Common myeloid progenitor, CD34-positive (primary cell): ENCODE measurements around the gene ARHGDIA.

ENCODE experiments used
- CTCF ChIA-PET: fragments of 350-600 bp; sonication (Branson Sonifier 250); formaldehyde crosslinking; loops from one replicate; lab custom pipeline; 2021; ENCODE audit warnings: antibody characterized with exemption; lab: Charles Lee
- POLR2A ChIA-PET: fragments of 350-600 bp; sonication (Branson Sonifier 250); formaldehyde crosslinking; loops from one replicate; lab custom pipeline; 2021; ENCODE audit warnings: antibody characterized with exemption; lab: Charles Lee
- DNase-seq, 3 donors: peaks; one replicate each; pipeline versions ENCODE4 v3.0.0 to v3.0.0-alpha.2; 2013
- H3K27ac ChIP-seq, 2 experiments: 1 replicate in 1 of 2; 2 replicates in 1 of 2; pipeline ENCODE4 v1.7.0; 2013; ENCODE audit warnings: inconsistent platforms in 2 of 2, low read length in 2 of 2, mild to moderate bottlenecking in 2 of 2, low read depth in 1 of 2, moderate library complexity in 1 of 2; ENCODE audit not compliant: severe bottlenecking in 2 of 2, insufficient read depth in 1 of 2, poor library complexity in 1 of 2
- H3K27me3 ChIP-seq, 5 experiments: replicated peaks in 2 of 5; 1 replicate in 3 of 5; 2 replicates in 2 of 5; pipeline versions ENCODE4 v1.6.1 to v1.7.0; 2013; ENCODE audit warnings: low read length in 4 of 5, mild to moderate bottlenecking in 2 of 5, moderate library complexity in 2 of 5, inconsistent platforms in 1 of 5; ENCODE audit not compliant: insufficient read depth in 5 of 5, control insufficient read depth in 4 of 5
- H3K36me3 ChIP-seq, 4 experiments: 1 replicate in 2 of 4; 2 replicates in 2 of 4; pipeline versions ENCODE4 v1.6.1 to v1.7.0; 2013; ENCODE audit warnings: low read length in 3 of 4, control low read depth in 1 of 4, mild to moderate bottlenecking in 1 of 4; ENCODE audit not compliant: control insufficient read depth in 4 of 4, insufficient read depth in 4 of 4
- H3K4me1 ChIP-seq, 4 experiments: 1 replicate in 3 of 4; 2 replicates in 1 of 4; pipeline versions ENCODE4 v1.6.1 to v1.7.1; 2013; ENCODE audit warnings: low read length in 3 of 4, mild to moderate bottlenecking in 3 of 4, control low read depth in 1 of 4, inconsistent platforms in 1 of 4, moderate library complexity in 1 of 4; ENCODE audit not compliant: control insufficient read depth in 4 of 4, insufficient read depth in 4 of 4; ENCODE audit errors: control extremely low read depth in 1 of 4
- H3K4me3 ChIP-seq, 7 experiments: 1 replicate in 4 of 7; 2 replicates in 3 of 7; pipeline versions ENCODE4 v1.5.1 to v1.7.0; 2013; ENCODE audit warnings: mild to moderate bottlenecking in 7 of 7, low read length in 6 of 7, moderate library complexity in 6 of 7, inconsistent platforms in 2 of 7, low read depth in 2 of 7, control low read depth in 1 of 7; ENCODE audit not compliant: insufficient read depth in 4 of 7, control insufficient read depth in 1 of 7; ENCODE audit errors: extremely low read depth in 1 of 7
- H3K9me3 ChIP-seq, 5 experiments: 1 replicate in 4 of 5; 2 replicates in 1 of 5; pipeline versions ENCODE4 v1.6.1 to v1.7.1; 2013; ENCODE audit warnings: low read length in 4 of 5, mild to moderate bottlenecking in 2 of 5, inconsistent platforms in 1 of 5, low read depth in 1 of 5, moderate library complexity in 1 of 5; ENCODE audit not compliant: control insufficient read depth in 4 of 5, insufficient read depth in 2 of 5; ENCODE audit errors: control extremely low read depth in 1 of 5
- WGBS: methylation state at CpG from one replicate; pipeline ENCODE4 v1.1.5; 2013; ENCODE audit not compliant: insufficient coverage; 5-methylcytosine and 5-hydroxymethylcytosine counted together

ARHGDIA gene

GRCh38 chr17:81868674-81869220 lies 2.4 kb downstream of the ARHGDIA start:
- Histone ChIP-seq H3K27ac (no peak overlapping the region), H3K4me3 (peak overlapping the region in 2 of 7 experiments; percentile 8 to 16), H3K36me3 (peaks cover 0 to 46% (median 24%) of the 10 kb centered on the region in 4 experiments), H3K9me3 (no peaks in the 10 kb centered on the region), H3K27me3 (no peaks in the 10 kb centered on the region), H3K4me1 (peaks cover 0 to 63% (median 51%) of the 10 kb centered on the region in 4 experiments)
- WGBS, result 84% methylated on average over 30 of the region's 30 CpGs
- POLR2A ChIA-PET, result interaction anchor here (0.6 to 2.6 kb wide), 4 partner anchors 8 to 311 kb away, joined by 3 to 21 read pairs (median 4); partner anchors contain the start of gene P4HB
- no peak for DNase-seq
- CTCF ChIA-PET, result interaction anchor here (0.9 to 3.8 kb wide), 13 partner anchors 9 to 152 kb away, joined by 3 to 20 read pairs (median 5); partner anchors contain the start of gene MAFG

- whole genome bisulfite sequencing, result 94% methylated on average over 25 of the region's 28 CpGs
- peaks cover 4 to 51% (median 26%) of the 10 kb centered on the region in 4 experiments for H3K36me3 ChIP-seq
- POLR2A ChIA-PET, result no interaction called here
- H3K4me3 ChIP-seq, result no peak overlapping the region
- no peaks in the 10 kb centered on the region for H3K9me3 ChIP-seq
- DNase-seq, result no peak
- H3K4me1 ChIP-seq, result peaks cover 0 to 65% (median 50%) of the 10 kb centered on the region in 4 experiments
- no peaks in the 10 kb centered on the region for H3K27me3 ChIP-seq
- peak overlapping the region in 1 of 2 experiments; percentile 58 for H3K27ac ChIP-seq
- CTCF ChIA-PET, result interaction anchor here (1.0 to 3.8 kb wide), 6 partner anchors 17 to 153 kb away, joined by 4 to 10 read pairs (median 7); partner anchors contain the start of gene MAFG
Observed at GRCh38 chr17:81867991-81868673, 3.0 kb downstream of the ARHGDIA start.

GRCh38 chr17:81867170-81867990 lies 3.8 kb downstream of the ARHGDIA start:
- Histone ChIP-seq H3K27me3 (no peaks in the 10 kb centered on the region), H3K27ac (peak overlapping the region in 1 of 2 experiments; percentile 58), H3K36me3 (peaks cover 5 to 53% (median 27%) of the 10 kb centered on the region in 4 experiments), H3K9me3 (no peaks in the 10 kb centered on the region), H3K4me1 (peaks cover 0 to 57% (median 46%) of the 10 kb centered on the region in 4 experiments), H3K4me3 (peak overlapping the region in 2 of 7 experiments; percentile 4 to 42)
- POLR2A ChIA-PET, result interaction anchor here (0.6 to 1.6 kb wide), 6 partner anchors 9 to 61 kb away, joined by 3 to 4 read pairs (median 4); partner anchors contain the start of genes ALYREF, ANAPC11 and MAFG
- WGBS, result 62% methylated on average over 20 of the region's 23 CpGs
- peak in 2 of 3 donors; percentile 63 to 73 for DNase-seq
- CTCF ChIA-PET, result interaction anchor here (0.8 to 3.8 kb wide), 6 partner anchors 13 to 154 kb away, joined by 3 to 10 read pairs (median 4); partner anchors contain the start of genes ASPSCR1 and MAFG

- CTCF ChIA-PET, result interaction anchor here (0.8 to 3.8 kb wide), 5 partner anchors 12 to 111 kb away, joined by 3 to 10 read pairs (median 3); partner anchors contain the start of gene ASPSCR1
- POLR2A ChIA-PET, result interaction anchor here (0.6 to 1.6 kb wide), 7 partner anchors 8 to 88 kb away, joined by 3 to 4 read pairs (median 3); partner anchors contain the start of genes ALYREF, ANAPC11 and MAFG
- peak overlapping the region in 1 of 2 experiments; percentile 58 for H3K27ac ChIP-seq
- peaks cover 0 to 57% (median 46%) of the 10 kb centered on the region in 4 experiments for H3K4me1 ChIP-seq
- 83% methylated on average over 16 of the region's 18 CpGs for WGBS
- peaks cover 5 to 53% (median 27%) of the 10 kb centered on the region in 4 experiments for H3K36me3 ChIP-seq
- no peaks in the 10 kb centered on the region for H3K9me3 ChIP-seq
- no peak for DNase-seq
- H3K4me3 ChIP-seq, result peak overlapping the region in 2 of 7 experiments; percentile 4 to 42
- H3K27me3 ChIP-seq, result no peaks in the 10 kb centered on the region
Observed at GRCh38 chr17:81866440-81867169, 4.5 kb downstream of the ARHGDIA start.

GRCh38 chr17:81865733-81866439 lies 5.3 kb downstream of the ARHGDIA start:
- peaks cover 0 to 57% (median 46%) of the 10 kb centered on the region in 4 experiments for H3K4me1 ChIP-seq
- POLR2A ChIA-PET, result interaction anchor here (1.5 to 1.6 kb wide), 3 partner anchors 11 to 62 kb away, joined by 3 to 4 read pairs (median 4); partner anchors contain the start of genes ALYREF, ANAPC11 and MAFG
- H3K27me3 ChIP-seq, result no peaks in the 10 kb centered on the region
- peaks cover 5 to 53% (median 27%) of the 10 kb centered on the region in 4 experiments for H3K36me3 ChIP-seq
- no peak overlapping the region for H3K27ac ChIP-seq
- WGBS, result 98% methylated on average over 16 of the region's 18 CpGs
- DNase-seq, result peak in 1 of 3 donors; percentile 29
- CTCF ChIA-PET, result interaction anchor here (0.9 to 1.4 kb wide), 2 partner anchors 11 to 59 kb away, joined by 3 read pairs; no protein-coding TSS in a partner anchor
- no peaks in the 10 kb centered on the region for H3K9me3 ChIP-seq
- no peak overlapping the region for H3K4me3 ChIP-seq
